ENCODE data around the gene NUDT11.
A peak's percentile ranks its signal among the peaks of the same experiment; 100 is the strongest.
"Not testable (repeated sequence)": the region's sequence is repeated elsewhere in the genome, so short reads cannot be mapped to it uniquely, and the experiment has no call there.

Gene NUDT11

GRCh38 chrX:51496501-51497291, at the start of gene NUDT11:
Gene NUDT11, minus strand, starts transcription at chrX:51496592. Its CDS starts 148 bp downstream, at chrX:51496444.
- Histone ChIP-seq H3K4me3 (peak within 1 kb of the TSS; percentile 83), H3K27ac (peak within 1 kb of the TSS in 1 of 2 donors; percentile 49)
- no peak for TF ChIP-seq CTCF (IDR thresholded peaks at IDR 0.05)
- peak; percentile 74 for DNase-seq (ENCODE audit: low spot score)

GRCh38 chrX:51520393-51520792, 24.0 kb upstream of the NUDT11 start:
- no peak for DNase-seq (ENCODE audit: low spot score)
- Histone ChIP-seq H3K4me3 (no peak overlapping the region), H3K27ac (no peak overlapping the region)
- TF ChIP-seq CTCF (IDR thresholded peaks at IDR 0.05), result no peak

GRCh38 chrX:51519131-51519530, 22.7 kb upstream of the NUDT11 start:
- not testable (repeated sequence) for H3K27ac ChIP-seq; DNase-seq (ENCODE audit: low spot score); H3K4me3 ChIP-seq

GRCh38 chrX:51507551-51507950, 11.2 kb upstream of the NUDT11 start:
- Histone ChIP-seq H3K27ac (no peak overlapping the region), H3K4me3 (no peak overlapping the region)
- no peak for DNase-seq (ENCODE audit: low spot score)
- TF ChIP-seq CTCF (IDR thresholded peaks at IDR 0.05), result no peak

GRCh38 chrX:51495701-51496488, 497 bp downstream of the NUDT11 start:
- Histone ChIP-seq H3K4me3 (peak overlapping the region; percentile 83), H3K27ac (peak overlapping the region in 1 of 2 donors; percentile 49)
- DNase-seq (ENCODE audit: low spot score), result not testable (repeated sequence)

GRCh38 chrX:51494409-51494808, 2.0 kb downstream of the NUDT11 start:
- no peak for DNase-seq (ENCODE audit: low spot score)
- TF ChIP-seq CTCF (IDR thresholded peaks at IDR 0.05), result no peak
- Histone ChIP-seq H3K4me3 (no peak overlapping the region), H3K27ac (no peak overlapping the region)

GRCh38 chrX:51487960-51488267, 8.5 kb downstream of the NUDT11 start:
- DNase-seq (ENCODE audit: low spot score), result no peak
- H3K27ac ChIP-seq, result no peak overlapping the region
- peak; percentile 3 for TF ChIP-seq CTCF (IDR thresholded peaks at IDR 0.05)

GRCh38 chrX:51484616-51485015, 11.8 kb downstream of the NUDT11 start:
- no peak overlapping the region for H3K4me3 ChIP-seq
- H3K27ac ChIP-seq, result no peak overlapping the region
- no peak for TF ChIP-seq CTCF (IDR thresholded peaks at IDR 0.05)
- no peak for DNase-seq (ENCODE audit: low spot score)

More at GRCh38 chrX:51487960-51488267, 8.5 kb downstream of the NUDT11 start:
- H3K4me3 ChIP-seq, result no peak overlapping the region

- H3K4me3 ChIP-seq; DNase-seq (ENCODE audit: low spot score); H3K27ac ChIP-seq: not testable (repeated sequence)
These were observed 14.0 kb downstream of the NUDT11 start for GRCh38 chrX:51482411-51482810.

Data from coronary artery (tissue), 2 donors.